NCI-H526 (cell line): ENCODE results near the gene TUBA1C.
"Not testable (repeated sequence)": the region's sequence is repeated elsewhere in the genome, so short reads cannot be mapped to it uniquely, and the experiment has no call there.

Experiments used
- DNase-seq, 2 experiments: peaks; one replicate each; lab custom pipeline; 2025; lab: John Stamatoyannopoulos, UW

The TUBA1C gene

DNA sequence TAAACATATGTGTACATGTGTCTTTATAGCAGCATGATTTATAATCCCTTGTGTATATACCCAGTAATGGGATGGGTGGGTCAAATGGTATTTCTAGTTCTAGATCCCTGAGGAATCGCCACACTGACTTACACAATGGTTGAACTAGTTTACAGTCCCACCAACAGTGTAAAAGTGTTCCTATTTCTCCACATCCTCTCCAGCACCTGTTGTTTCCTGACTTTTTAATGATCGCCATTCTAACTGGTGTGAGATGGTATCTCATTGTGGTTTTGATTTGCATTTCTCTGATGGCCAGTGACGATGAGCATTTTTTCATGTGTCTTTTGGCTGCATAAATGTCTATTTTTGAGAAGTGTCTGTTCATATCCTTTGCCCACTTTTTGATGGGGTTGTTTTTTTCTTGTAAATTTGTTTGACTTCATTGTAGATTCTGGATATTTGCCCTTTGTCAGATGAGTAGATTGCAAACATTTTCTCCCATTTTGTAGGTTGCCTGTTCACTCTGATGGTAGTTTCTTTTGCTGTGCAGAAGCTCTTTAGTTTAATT lies 45.6 kb downstream of the TUBA1C start:
- not testable (repeated sequence) for DNase-seq

DNA sequence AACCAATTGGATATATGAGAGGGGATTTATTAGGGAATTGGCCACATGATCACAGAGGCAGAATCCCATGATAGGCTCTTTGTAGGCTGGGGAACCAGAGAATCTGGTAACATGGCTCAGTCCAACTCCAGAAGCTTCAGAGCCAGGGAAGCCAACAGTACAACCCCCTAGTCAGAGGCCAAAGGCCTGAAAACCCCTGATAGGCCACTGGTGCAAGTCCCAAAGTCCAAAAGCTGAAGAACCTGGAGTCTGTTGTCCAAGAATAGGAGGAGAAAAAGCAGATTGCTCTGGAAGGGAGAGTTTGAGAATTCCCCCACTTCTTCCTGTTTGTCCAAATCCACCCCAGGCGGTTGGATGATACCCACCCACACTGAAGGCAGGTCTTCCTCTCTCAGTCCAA lies 49.9 kb downstream of the TUBA1C start:
- no peak for DNase-seq

DNA sequence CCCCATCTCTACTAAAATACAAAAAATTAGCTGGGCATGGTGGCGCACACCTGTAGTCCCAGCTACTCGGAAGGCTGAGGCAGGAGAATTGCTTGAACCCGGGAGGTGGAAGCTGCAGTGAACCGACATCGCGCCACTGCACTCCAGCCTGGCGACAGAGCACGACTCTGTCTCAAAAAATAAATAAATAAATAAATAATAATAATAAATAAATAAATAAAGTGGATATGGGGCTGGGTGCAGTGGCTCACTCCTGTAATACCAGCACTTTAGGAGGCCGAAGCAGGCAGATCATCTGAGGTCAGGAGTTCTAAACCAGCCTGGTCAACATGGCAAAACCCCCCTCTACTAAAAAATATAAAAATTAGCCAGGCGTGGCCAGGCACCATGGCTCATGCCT lies 52.2 kb downstream of the TUBA1C start:
- not testable (repeated sequence) for DNase-seq

DNA sequence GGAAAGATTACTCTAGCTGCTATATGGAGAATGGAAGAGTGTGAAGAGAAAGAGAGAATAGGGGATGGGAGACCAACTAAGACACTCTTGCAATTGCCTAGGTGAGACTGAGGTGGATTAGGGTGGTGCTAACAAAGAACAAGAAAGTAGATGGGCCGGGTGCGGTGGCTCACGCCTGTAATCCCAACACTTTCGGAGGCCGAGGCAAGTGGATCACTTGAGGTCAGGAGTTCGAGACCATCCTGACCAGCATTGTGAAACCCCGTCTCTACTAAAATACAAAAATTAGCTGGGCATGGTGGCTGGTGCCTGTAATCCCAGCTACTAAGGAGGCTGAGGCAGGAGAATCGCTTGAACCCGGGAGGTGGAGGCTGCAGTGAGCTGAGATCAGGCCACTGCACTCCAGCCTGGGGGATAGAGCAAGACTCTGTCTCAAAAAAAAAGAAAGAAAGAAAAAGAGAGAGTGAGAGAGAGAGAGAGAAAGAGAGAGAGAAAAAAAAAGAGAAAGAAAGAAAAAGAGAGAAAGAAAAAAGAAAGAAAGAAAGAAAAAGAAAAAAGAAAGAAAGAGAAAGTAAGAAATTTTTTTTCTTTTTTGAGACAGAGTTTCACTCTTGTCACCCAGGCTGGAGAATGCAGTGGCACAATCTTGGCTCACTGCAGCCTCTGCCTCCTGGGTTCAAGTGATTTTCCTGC lies 55.7 kb downstream of the TUBA1C start:
- not testable (repeated sequence) for DNase-seq

DNA sequence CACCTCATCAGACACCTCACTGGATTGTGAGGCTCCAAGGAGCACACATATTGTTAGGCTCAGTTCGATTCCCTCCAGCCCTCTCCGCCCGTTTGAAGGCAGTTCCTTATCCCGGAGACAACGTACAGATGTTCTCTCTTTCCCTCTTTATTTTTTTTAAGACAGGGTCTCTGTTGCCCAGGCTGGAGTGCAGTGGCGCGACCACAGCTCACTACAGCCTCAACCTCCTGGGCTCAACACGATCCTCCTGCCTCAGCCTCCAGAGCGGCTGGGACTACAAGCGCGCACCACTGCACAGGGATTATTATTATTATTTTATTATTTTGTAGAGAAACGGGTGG lies 57.5 kb downstream of the TUBA1C start:
- no peak for DNase-seq

DNA sequence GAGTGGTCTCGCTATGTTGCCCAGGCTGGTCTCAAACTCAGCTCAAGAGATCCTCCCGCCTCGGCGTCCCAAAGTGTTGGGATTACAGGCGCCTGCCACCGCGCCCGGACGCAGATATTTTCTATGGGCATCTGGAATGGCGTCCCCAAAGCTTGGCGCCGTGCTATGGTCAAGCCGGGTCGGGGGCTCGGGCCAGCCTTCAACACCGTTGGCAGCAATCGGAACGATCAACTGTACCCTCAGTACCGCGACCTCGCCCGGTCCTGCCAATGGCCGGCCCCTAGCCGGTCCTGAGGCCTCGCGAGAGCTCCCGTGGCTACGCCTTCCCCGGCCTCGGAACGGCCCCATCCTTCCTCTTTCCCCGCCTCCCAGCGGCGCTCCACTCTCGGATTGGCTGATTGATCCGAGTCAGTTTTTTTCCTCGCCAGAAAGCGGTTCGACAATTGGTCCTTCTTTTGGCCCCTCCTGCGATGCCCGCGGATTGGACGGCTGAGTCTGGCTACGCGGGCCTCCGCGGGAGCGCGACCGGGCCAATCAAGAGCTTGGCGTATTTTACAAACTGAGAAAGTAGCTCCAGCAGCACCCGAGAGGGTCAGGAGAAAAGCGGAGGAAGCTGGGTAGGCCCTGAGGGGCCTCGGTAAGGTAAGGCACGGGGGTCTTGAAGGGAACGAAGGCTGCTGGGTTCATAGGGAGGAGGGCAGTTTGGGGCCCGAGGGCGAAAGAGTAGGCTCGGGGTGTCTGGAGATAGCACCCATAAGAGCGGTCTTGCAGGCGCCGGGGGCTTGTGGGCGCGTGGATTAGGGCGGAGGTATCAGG lies 58.0 kb downstream of the TUBA1C start, which contains the start of gene TROAP:
TROAP (plus strand) TSS at position 548 of the 816 bp plus-strand sequence. CDS start 354 bp downstream, outside the sequence.
- peak; percentile 97 to 99 for DNase-seq

DNA sequence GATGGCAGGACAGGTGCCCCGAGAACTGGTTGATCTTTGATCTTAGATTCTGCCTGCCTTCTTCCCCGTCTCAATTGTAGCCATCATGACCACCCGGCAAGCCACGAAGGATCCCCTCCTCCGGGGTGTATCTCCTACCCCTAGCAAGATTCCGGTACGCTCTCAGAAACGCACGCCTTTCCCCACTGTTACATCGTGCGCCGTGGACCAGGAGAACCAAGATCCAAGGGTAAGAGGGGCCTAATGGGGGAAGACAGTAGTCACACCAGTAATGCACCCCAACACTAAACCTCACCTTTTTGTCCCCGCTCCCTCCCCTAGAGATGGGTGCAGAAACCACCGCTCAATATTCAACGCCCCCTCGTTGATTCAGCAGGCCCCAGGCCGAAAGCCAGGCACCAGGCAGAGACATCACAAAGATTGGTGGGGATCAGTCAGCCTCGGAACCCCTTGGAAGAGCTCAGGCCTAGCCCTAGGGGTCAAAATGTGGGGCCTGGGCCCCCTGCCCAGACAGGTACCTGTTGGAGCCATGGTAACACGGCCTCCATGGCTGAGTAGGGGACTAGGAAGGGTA lies 58.7 kb downstream of the TUBA1C start:
- no peak for DNase-seq
